HG03469 (cell line): ENCODE measurements around the gene BDH2.

Experiments used
- ATAC-seq: cut with Tn5 transposase; IDR thresholded peaks from one replicate; pipeline ENCODE4 v1.9.1; 2021; ENCODE audit warnings: mild to moderate bottlenecking, moderate library complexity, moderate number of reproducible peaks; ENCODE audit not compliant: unreplicated experiment

BDH2 gene

GRCh38 chr4:103030791-103031190, 68.8 kb downstream of the BDH2 start:
- ATAC-seq = no peak

DNA sequence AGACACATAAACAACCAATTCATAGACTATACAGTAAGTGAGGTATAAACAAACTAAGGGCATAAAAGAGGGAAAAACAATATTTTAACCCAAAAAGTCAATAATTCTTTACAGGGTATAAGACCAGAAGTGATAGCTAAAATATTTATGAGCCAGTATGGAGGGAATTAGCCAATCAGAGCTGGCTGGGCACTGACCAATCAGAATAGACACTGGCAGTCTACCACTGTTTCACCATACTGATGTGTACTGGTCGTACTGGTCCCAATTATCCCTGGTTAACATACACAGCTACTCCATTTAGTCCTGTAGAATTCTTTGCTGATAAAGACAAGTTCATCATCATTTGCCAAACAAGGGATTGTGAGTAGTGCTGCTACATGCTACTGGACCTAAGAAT, 70.3 kb downstream of the BDH2 start:
- ATAC-seq = no peak
